ENCODE measurements around the gene KCNQ2.

Gene KCNQ2

GRCh38 chr20:63414720-63415430 is 57.6 kb downstream of the KCNQ2 start:
- no peaks in the 10 kb centered on the region for H3K36me3 ChIP-seq
- DNase-seq, result no peak
- H3K27me3 ChIP-seq, result peaks cover 0 to 98% of the 10 kb centered on the region in 2 donors
- no peak overlapping the region for H3K4me3 ChIP-seq
- H3K4me1 ChIP-seq, result no peaks in the 10 kb centered on the region
- intact Hi-C loops (cut with DNase I; ENCODE audit: low total_unique reads), result no loop called here
- H3K27ac ChIP-seq, result no peak overlapping the region
- no peak for TF ChIP-seq CTCF (IDR thresholded peaks at IDR 0.05)
- H3K9me3 ChIP-seq, result no peaks in the 10 kb centered on the region

- Histone ChIP-seq H3K9me3 (no peaks in the 10 kb centered on the region), H3K27ac (no peak overlapping the region), H3K27me3 (peaks cover 0 to 96% of the 10 kb centered on the region in 2 donors), H3K36me3 (no peaks in the 10 kb centered on the region), H3K4me1 (no peaks in the 10 kb centered on the region), H3K4me3 (no peak overlapping the region)
- DNase-seq, result no peak
- intact Hi-C loops (cut with DNase I; ENCODE audit: low total_unique reads), result no loop called here
- TF ChIP-seq CTCF (IDR thresholded peaks at IDR 0.05), result no peak
Measured at GRCh38 chr20:63413963-63414684, 58.3 kb downstream of the KCNQ2 start.

- intact Hi-C loops (cut with DNase I; ENCODE audit: low total_unique reads), result no loop called here
- Histone ChIP-seq H3K27ac (no peak overlapping the region), H3K4me3 (no peak overlapping the region), H3K9me3 (no peaks in the 10 kb centered on the region), H3K4me1 (no peaks in the 10 kb centered on the region), H3K36me3 (no peaks in the 10 kb centered on the region), H3K27me3 (peaks cover 0 to 95% of the 10 kb centered on the region in 2 donors)
- no peak for DNase-seq
- no peak for TF ChIP-seq CTCF (IDR thresholded peaks at IDR 0.05)
Measured at GRCh38 chr20:63413323-63413722, 59.1 kb downstream of the KCNQ2 start.

DNA sequence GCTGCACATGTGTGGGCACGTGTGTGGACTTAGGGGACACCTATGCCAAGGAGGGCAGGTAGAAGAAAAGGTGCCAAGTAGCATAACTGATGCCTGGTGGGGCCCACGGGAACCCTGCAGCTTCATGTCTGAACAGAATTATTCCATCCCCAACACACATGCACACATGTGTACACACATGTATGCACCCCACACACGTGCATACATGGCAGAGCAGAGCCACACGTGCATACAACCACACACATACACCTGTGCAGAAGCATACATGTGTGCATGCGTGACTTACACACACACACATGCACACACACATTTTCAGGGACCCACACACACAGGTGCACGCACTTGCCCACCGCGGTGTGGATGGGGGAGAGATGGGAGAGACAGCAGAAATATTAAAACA is 59.6 kb downstream of the KCNQ2 start:
- peaks cover 0 to 94% of the 10 kb centered on the region in 2 donors for H3K27me3 ChIP-seq
- no peak for DNase-seq
- intact Hi-C loops (cut with DNase I; ENCODE audit: low total_unique reads), result no loop called here
- no peak overlapping the region for H3K27ac ChIP-seq
- H3K9me3 ChIP-seq, result no peaks in the 10 kb centered on the region
- H3K4me1 ChIP-seq, result no peaks in the 10 kb centered on the region
- H3K4me3 ChIP-seq, result no peak overlapping the region
- no peaks in the 10 kb centered on the region for H3K36me3 ChIP-seq
- no peak for TF ChIP-seq CTCF (IDR thresholded peaks at IDR 0.05)

DNA sequence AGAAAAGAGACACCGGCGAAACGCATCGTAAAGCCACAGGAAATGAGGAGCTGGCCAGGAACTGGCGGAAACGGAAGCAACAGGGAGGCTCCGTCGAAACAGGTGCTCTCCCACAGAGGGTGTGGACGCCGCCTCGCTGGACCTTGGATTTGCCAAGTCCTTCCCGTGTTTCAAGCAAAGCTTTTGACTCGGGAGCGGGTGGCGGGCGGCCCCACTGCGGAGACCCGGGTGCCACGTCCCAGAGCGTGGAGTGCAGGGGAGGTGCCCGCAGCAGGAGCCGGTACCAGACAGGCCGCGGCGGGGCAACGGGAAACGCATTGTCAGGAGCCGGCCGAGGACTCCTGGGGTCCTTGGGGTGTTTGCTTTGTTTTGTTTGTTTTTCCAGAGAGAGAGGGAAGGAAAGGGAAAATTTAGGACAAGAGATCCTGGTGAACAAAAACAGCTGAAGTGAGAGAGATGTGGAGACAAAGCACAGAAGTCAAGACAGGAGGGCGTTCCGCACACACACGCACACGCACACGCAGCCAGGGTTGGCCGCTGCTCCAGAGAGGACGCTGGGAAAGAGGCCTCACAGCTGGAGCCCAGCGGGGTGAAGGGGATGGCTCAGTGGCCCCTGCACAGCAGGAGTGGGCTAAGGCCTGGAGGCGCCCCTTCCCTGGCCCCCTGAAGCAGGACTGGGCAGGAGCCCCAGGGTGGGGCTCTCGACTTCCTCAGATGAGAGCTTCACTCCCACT is 60.4 kb downstream of the KCNQ2 start:
- DNase-seq, result no peak
- TF ChIP-seq CTCF (IDR thresholded peaks at IDR 0.05), result no peak

More for the DNA sequence above, 60.4 kb downstream of the KCNQ2 start:
- Histone ChIP-seq H3K27ac (no peak overlapping the region), H3K36me3 (no peaks in the 10 kb centered on the region), H3K4me3 (no peak overlapping the region), H3K27me3 (peaks cover 0 to 91% of the 10 kb centered on the region in 2 donors), H3K4me1 (no peaks in the 10 kb centered on the region), H3K9me3 (no peaks in the 10 kb centered on the region)
- intact Hi-C loops (cut with DNase I; ENCODE audit: low total_unique reads), result no loop called here
